ENCODE measurements around the gene FOCAD. TPM values are rescaled to one million over a fixed set of nuclear protein-coding genes. Genes with fewer than 3 reads are reported as not detected.

The FOCAD gene
- total and polyA plus RNA-seq, 7 donors: 7.4 to 51.5 (median 25.5) TPM

GRCh38 chr9:20782289-20782688 lies 98.2 kb downstream of the FOCAD start:
- 95% methylated on average over 5 of the region's 5 CpGs for WGBS, 2 donors
- no peak for DNase-seq
- TF ChIP-seq POLR2AphosphoS5 (IDR thresholded peaks at IDR 0.05) (no peak), EP300 (IDR thresholded peaks at IDR 0.05) (no peak), POLR2A (IDR thresholded peaks at IDR 0.05) (no peak)
- TF ChIP-seq, protein P1, sequence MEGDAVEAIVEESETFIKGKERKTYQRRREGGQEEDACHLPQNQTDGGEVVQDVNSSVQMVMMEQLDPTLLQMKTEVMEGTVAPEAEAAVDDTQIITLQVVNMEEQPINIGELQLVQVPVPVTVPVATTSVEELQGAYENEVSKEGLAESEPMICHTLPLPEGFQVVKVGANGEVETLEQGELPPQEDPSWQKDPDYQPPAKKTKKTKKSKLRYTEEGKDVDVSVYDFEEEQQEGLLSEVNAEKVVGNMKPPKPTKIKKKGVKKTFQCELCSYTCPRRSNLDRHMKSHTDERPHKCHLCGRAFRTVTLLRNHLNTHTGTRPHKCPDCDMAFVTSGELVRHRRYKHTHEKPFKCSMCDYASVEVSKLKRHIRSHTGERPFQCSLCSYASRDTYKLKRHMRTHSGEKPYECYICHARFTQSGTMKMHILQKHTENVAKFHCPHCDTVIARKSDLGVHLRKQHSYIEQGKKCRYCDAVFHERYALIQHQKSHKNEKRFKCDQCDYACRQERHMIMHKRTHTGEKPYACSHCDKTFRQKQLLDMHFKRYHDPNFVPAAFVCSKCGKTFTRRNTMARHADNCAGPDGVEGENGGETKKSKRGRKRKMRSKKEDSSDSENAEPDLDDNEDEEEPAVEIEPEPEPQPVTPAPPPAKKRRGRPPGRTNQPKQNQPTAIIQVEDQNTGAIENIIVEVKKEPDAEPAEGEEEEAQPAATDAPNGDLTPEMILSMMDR (IDR thresholded peaks at IDR 0.05): no peak
- Histone ChIP-seq H3K27me3 (no peaks in the 10 kb centered on the region), H3K4me1 (peaks cover 0 to 7% (median 0%) of the 10 kb centered on the region in 4 donors), H3K4me3 (no peak overlapping the region), H3K9me3 (no peaks in the 10 kb centered on the region), H3K36me3 (no peaks in the 10 kb centered on the region), H3K27ac (no peak overlapping the region)
- intact Hi-C loops (cut with DNase I): no loop called here

DNA sequence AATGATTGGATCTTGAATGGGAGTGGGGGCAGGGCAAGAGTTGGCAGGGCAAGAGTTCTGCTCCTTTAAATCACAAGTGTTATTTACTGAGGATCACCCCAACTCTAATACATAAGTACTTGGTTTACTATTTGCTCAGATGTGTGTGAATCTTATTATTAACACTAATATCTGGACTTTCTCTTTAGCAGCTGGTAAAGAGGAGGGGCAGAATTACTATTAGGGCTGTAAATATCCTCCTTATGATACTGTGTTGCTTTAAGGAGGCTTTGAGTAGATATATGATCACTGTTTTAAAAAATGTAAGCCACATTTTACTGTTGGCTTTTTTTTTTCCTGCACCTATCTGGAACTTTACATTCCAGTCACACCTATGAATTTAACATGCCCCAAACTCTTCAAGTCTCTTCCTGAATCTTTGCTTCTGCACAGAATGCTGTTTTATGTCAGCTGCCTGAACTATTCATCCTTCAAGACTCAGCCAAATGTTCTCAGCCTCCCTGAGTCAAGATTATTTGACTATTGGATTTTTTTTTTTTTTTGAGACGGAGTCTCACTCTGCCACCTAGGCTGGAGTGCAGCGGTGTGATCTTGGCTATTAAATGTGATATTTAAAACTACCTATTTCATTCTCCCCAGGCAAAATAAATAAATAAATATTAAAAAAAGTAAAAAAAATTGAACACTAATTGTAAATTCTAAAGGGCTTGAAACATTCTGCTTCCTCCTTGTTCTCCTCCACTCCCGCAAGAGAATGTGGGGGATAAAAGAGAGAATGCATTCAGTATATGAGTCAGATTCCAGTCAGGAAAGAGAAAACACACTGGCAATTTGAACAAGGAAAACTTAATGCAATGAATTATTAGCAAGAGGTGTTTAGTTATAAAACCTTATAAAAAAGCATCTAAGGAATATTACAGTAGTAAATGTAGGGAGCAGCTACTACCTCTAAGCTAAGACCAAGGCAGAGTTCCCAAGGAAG lies 99.3 kb downstream of the FOCAD start:
- Histone ChIP-seq H3K36me3 (no peaks in the 10 kb centered on the region), H3K27ac (no peak overlapping the region), H3K27me3 (no peaks in the 10 kb centered on the region), H3K9me3 (no peaks in the 10 kb centered on the region), H3K4me1 (peaks cover 0 to 7% (median 0%) of the 10 kb centered on the region in 4 donors), H3K4me3 (no peak overlapping the region)
- 97 to 99% methylated on average over 3 of the region's 3 CpGs for WGBS, 2 donors
- no peak for DNase-seq
- intact Hi-C loops (cut with DNase I): no loop called here
- no peak for TF ChIP-seq POLR2A (IDR thresholded peaks at IDR 0.05)
- no peak for TF ChIP-seq EP300 (IDR thresholded peaks at IDR 0.05)
- TF ChIP-seq POLR2AphosphoS5 (IDR thresholded peaks at IDR 0.05): no peak
- TF ChIP-seq, protein P1 (IDR thresholded peaks at IDR 0.05): no peak

DNA sequence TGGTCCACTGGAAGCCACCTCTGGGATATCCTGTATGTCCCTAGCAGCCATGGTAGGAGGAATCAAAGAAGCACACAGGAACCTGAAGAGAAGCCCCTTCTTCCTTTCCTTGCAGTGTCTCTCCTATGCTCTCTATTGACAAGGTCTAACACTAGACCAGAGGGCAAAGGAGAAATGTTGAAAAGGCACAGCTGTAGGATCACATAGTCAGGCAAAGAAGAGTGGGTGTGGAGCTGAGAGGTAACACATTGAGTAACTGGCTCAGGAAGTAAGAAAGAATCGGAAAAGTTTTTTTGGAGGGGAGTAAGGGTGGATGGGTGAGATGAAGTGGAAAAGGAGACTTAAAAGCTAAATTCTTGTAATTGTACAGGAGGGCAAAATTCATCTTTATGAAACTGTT lies 100.1 kb downstream of the FOCAD start:
- intact Hi-C loops (cut with DNase I): no loop called here
- Histone ChIP-seq H3K27ac (no peak overlapping the region), H3K4me3 (no peak overlapping the region), H3K36me3 (no peaks in the 10 kb centered on the region), H3K9me3 (no peaks in the 10 kb centered on the region), H3K27me3 (no peaks in the 10 kb centered on the region), H3K4me1 (peaks cover 0 to 7% (median 0%) of the 10 kb centered on the region in 4 donors)
- TF ChIP-seq, protein P1 (IDR thresholded peaks at IDR 0.05): no peak
- no peak for TF ChIP-seq POLR2A (IDR thresholded peaks at IDR 0.05)
- TF ChIP-seq POLR2AphosphoS5 (IDR thresholded peaks at IDR 0.05): no peak
- TF ChIP-seq EP300 (IDR thresholded peaks at IDR 0.05): no peak
- DNase-seq: no peak
- 95 to 96% methylated on average over 1 of the region's 1 CpG for WGBS, 2 donors

GRCh38 chr9:20786807-20787206 lies 102.7 kb downstream of the FOCAD start:
- intact Hi-C loops (cut with DNase I): no loop called here
- 63 to 79% methylated on average over 1 of the region's 1 CpG for WGBS, 2 donors
- H3K9me3 ChIP-seq: no peaks in the 10 kb centered on the region

More at GRCh38 chr9:20786807-20787206, 102.7 kb downstream of the FOCAD start:
- no peak for DNase-seq
- Histone ChIP-seq H3K4me1 (peaks cover 0 to 7% (median 0%) of the 10 kb centered on the region in 4 donors), H3K27me3 (no peaks in the 10 kb centered on the region), H3K4me3 (no peak overlapping the region), H3K36me3 (peaks cover 0 to 17% (median 0%) of the 10 kb centered on the region in 4 donors), H3K27ac (no peak overlapping the region)
- no peak for TF ChIP-seq EP300 (IDR thresholded peaks at IDR 0.05)
- TF ChIP-seq, protein P1 (IDR thresholded peaks at IDR 0.05): no peak
- TF ChIP-seq POLR2AphosphoS5 (IDR thresholded peaks at IDR 0.05): no peak
- no peak for TF ChIP-seq POLR2A (IDR thresholded peaks at IDR 0.05)
